Ishikawa (cell line): ENCODE results near the gene ASIP.

Experiments used
- CEBPB ChIP-seq: IDR thresholded peaks from 2 replicates; pipeline ENCODE4 v1.6.1; 2012
- CREB1 ChIP-seq: IDR thresholded peaks from 2 replicates; pipeline ENCODE4 v1.6.1; 2012; ENCODE audit warnings: low read depth
- EGR1 ChIP-seq: IDR thresholded peaks from 2 replicates; pipeline ENCODE4 v1.6.1; 2012
- EP300 ChIP-seq: IDR thresholded peaks from 2 replicates; pipeline ENCODE4 v1.6.1; 2012; ENCODE audit warnings: borderline replicate concordance
- FOXM1 ChIP-seq: IDR thresholded peaks from 2 replicates; pipeline ENCODE4 v1.6.1; 2012; ENCODE audit warnings: low read depth, borderline replicate concordance
- NFIC ChIP-seq: IDR thresholded peaks from 2 replicates; pipeline ENCODE4 v1.6.1; 2012
- RAD21 ChIP-seq: IDR thresholded peaks from 2 replicates; pipeline ENCODE4 v1.6.1; 2012; ENCODE audit warnings: low read depth
- REST ChIP-seq: IDR thresholded peaks from 2 replicates; pipeline ENCODE4 v1.6.1; 2012; ENCODE audit warnings: low read depth, mild to moderate bottlenecking
- TAF1 ChIP-seq: IDR thresholded peaks from 2 replicates; pipeline ENCODE4 v1.6.1; 2012; ENCODE audit warnings: low read depth, mild to moderate bottlenecking
- TCF12 ChIP-seq: IDR thresholded peaks from 2 replicates; pipeline ENCODE4 v1.6.1; 2012; ENCODE audit warnings: low read depth
- TEAD4 ChIP-seq: IDR thresholded peaks from 2 replicates; pipeline ENCODE4 v1.6.1; 2012
- USF1 ChIP-seq: IDR thresholded peaks from 2 replicates; pipeline ENCODE4 v1.6.1; 2012
- YY1 ChIP-seq: IDR thresholded peaks from 2 replicates; pipeline ENCODE4 v1.6.1; 2012; ENCODE audit warnings: low read depth
- ZBTB7A ChIP-seq: IDR thresholded peaks from 2 replicates; pipeline ENCODE4 v1.6.1; 2012; ENCODE audit warnings: low read depth
- TF ChIP-seq, protein P1 (sequence below): IDR thresholded peaks from 2 replicates; pipeline ENCODE4 v1.6.1; 2012

ASIP gene

DNA sequence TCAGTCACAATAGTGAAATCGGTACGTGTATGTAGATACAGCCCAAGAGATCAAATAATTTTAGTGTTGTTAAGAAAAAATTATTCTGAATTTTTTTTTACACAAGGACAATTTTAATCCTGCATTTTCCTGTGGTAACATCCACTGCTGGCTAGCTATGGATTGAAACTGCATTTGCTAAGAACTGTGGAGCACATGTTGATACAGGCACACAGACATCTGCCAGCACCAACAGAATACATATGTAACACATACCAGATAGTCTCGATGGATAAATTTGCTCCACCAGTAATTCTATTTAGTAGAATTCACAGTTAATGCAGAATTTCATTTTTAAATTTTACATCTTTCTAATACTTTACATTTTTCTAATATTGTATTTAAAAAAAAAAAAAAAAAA is 2.2 kb downstream of the ASIP start:
- TF ChIP-seq ZBTB7A, result no peak

- TF ChIP-seq FOXM1 (no peak), YY1 (no peak), TAF1 (no peak), NFIC (no peak)
Observed at GRCh38 chr20:34246126-34246626, 5.0 kb downstream of the ASIP start.

GRCh38 chr20:34249291-34249690 is 8.1 kb downstream of the ASIP start:
- TF ChIP-seq NFIC (no peak), TEAD4 (no peak), CREB1 (no peak), CEBPB (no peak), REST (no peak), ZBTB7A (no peak), YY1 (no peak), USF1 (no peak), EGR1 (no peak), TAF1 (no peak), RAD21 (no peak), FOXM1 (no peak), EP300 (no peak), TCF12 (no peak)
- TF ChIP-seq, protein P1, sequence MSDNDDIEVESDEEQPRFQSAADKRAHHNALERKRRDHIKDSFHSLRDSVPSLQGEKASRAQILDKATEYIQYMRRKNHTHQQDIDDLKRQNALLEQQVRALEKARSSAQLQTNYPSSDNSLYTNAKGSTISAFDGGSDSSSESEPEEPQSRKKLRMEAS, result no peak

DNA sequence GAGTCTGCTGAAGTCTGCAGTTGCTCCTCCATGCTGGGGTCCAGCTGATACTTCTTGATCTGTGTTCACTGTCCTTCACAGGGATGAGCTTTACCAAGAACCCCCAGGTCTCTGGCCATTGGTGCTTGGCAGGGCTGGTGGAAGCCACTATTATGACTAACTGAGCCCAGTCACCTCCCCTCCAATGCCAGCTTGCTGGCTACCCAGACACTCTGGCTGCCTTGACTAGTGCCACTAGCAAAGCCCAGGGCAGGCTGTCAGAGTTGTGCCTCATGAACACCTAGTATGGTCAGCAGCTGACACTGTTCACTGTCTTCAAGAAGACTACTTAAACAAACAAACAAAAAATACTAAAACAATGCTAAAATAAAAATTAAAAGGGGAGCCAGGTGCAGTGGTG is 8.8 kb downstream of the ASIP start:
- no peak for TF ChIP-seq NFIC
- TF ChIP-seq, protein P1, result no peak
- no peak for TF ChIP-seq RAD21
- TF ChIP-seq YY1, result no peak
- no peak for TF ChIP-seq EP300
- TF ChIP-seq TCF12, result no peak
- TF ChIP-seq TEAD4, result no peak
- no peak for TF ChIP-seq USF1

DNA sequence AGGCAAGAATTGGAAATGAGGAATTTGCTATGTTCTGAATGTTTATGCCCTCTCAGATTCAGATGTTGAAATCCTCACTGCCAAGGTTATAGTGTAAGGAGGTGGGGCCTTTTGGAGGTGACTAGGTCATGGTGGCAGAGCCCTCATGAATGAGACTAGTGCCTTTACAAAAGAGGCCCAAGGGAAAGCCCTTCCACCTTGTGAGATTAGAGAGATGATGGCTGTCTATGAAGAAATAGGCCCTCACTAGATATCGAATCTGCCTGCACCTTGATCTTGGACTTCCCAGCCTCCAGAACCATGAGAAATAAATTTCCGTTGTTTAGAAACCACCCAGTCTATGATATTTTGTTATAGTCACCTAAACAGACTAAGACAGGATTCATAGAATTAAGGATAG is 10.4 kb downstream of the ASIP start:
- TF ChIP-seq ZBTB7A, result no peak
- no peak for TF ChIP-seq RAD21
- no peak for TF ChIP-seq REST
- no peak for TF ChIP-seq TAF1
- no peak for TF ChIP-seq FOXM1
- no peak for TF ChIP-seq NFIC
- no peak for TF ChIP-seq TEAD4
- no peak for TF ChIP-seq USF1
- no peak for TF ChIP-seq EGR1
- TF ChIP-seq, protein P1, result no peak
- no peak for TF ChIP-seq CREB1
- no peak for TF ChIP-seq YY1
- no peak for TF ChIP-seq TCF12
- TF ChIP-seq CEBPB, result no peak
- TF ChIP-seq EP300, result no peak

GRCh38 chr20:34254979-34255378 is 13.8 kb downstream of the ASIP start:
- TF ChIP-seq TCF12 (no peak), TAF1 (no peak), REST (no peak), CREB1 (no peak), TEAD4 (no peak), EGR1 (no peak), EP300 (no peak), CEBPB (no peak), YY1 (no peak), USF1 (no peak), FOXM1 (no peak)
- TF ChIP-seq, protein P1, result no peak
